ENCODE measurements around the gene LUC7L3.

The LUC7L3 gene

GRCh38 chr17:50681263-50682200 lies 37.9 kb upstream of the LUC7L3 start:
- TF ChIP-seq MYC (IDR thresholded peaks at IDR 0.05; ENCODE audit: low read depth, low read length) (no peak), POLR2A (IDR thresholded peaks at IDR 0.05; ENCODE audit: extremely low read depth, insufficient read length) (no peak), CTCF (IDR thresholded peaks at IDR 0.05; ENCODE audit: low read depth, low read length) (no peak)
- TF ChIP-seq, protein P1, sequence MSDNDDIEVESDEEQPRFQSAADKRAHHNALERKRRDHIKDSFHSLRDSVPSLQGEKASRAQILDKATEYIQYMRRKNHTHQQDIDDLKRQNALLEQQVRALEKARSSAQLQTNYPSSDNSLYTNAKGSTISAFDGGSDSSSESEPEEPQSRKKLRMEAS (IDR thresholded peaks at IDR 0.05; ENCODE audit: low read depth, low read length), result no peak
- H3K4me3 ChIP-seq (ENCODE audit: low read depth, low read length), result no peak overlapping the region
- DNase-seq (ENCODE audit: low read depth), result peak; percentile 36

DNA sequence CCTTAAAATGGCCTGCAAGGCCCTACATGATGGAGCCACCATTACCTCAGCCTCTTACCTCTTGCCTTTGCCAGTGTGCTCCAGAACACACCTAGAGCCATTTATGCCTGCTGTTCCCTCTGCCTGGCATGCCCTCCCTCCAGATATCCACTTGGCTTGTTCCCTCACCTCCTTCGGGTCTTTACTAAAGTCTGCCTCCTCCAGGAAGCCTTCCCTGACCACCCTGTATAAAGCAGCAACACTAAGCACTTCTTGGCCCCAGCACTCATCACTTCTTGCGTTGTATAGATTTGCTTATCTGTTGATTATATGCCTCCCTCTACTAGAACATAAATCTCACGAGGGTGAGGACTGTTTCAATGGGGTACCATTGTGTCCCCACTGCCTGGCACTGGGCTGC lies 37.0 kb upstream of the LUC7L3 start:
- DNase-seq (ENCODE audit: low read depth), result no peak
- H3K4me3 ChIP-seq (ENCODE audit: low read depth, low read length), result no peak overlapping the region
- no peak for TF ChIP-seq MYC (IDR thresholded peaks at IDR 0.05; ENCODE audit: low read depth, low read length)
- TF ChIP-seq, protein P1 (IDR thresholded peaks at IDR 0.05; ENCODE audit: low read depth, low read length), result no peak
- no peak for TF ChIP-seq CTCF (IDR thresholded peaks at IDR 0.05; ENCODE audit: low read depth, low read length)
- no peak for TF ChIP-seq POLR2A (IDR thresholded peaks at IDR 0.05; ENCODE audit: extremely low read depth, insufficient read length)

DNA sequence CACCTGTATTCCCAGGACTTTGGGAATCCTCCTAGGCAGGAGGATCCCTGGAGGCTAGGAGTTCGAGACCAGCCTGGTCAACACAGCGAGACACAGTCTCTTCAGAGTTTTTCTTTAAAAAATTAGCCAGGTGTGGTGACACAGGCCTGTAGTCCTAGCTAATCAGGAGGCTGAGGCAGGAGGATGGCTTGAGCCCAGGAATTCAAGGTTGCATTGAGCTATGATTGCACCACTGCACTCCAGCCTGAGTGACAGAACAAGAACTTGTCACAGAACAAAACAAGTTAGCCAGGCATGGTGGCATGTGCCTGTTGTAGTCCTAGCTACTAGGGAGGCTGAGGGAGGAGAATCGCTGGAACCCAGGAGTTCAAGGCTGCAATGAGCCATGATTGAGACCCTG lies 36.5 kb upstream of the LUC7L3 start:
- no peak overlapping the region for H3K4me3 ChIP-seq (ENCODE audit: low read depth, low read length)
- no peak for DNase-seq (ENCODE audit: low read depth)
- TF ChIP-seq, protein P1 (IDR thresholded peaks at IDR 0.05; ENCODE audit: low read depth, low read length), result no peak
- TF ChIP-seq CTCF (IDR thresholded peaks at IDR 0.05; ENCODE audit: low read depth, low read length), result no peak
- no peak for TF ChIP-seq MYC (IDR thresholded peaks at IDR 0.05; ENCODE audit: low read depth, low read length)
- TF ChIP-seq POLR2A (IDR thresholded peaks at IDR 0.05; ENCODE audit: extremely low read depth, insufficient read length), result no peak

DNA sequence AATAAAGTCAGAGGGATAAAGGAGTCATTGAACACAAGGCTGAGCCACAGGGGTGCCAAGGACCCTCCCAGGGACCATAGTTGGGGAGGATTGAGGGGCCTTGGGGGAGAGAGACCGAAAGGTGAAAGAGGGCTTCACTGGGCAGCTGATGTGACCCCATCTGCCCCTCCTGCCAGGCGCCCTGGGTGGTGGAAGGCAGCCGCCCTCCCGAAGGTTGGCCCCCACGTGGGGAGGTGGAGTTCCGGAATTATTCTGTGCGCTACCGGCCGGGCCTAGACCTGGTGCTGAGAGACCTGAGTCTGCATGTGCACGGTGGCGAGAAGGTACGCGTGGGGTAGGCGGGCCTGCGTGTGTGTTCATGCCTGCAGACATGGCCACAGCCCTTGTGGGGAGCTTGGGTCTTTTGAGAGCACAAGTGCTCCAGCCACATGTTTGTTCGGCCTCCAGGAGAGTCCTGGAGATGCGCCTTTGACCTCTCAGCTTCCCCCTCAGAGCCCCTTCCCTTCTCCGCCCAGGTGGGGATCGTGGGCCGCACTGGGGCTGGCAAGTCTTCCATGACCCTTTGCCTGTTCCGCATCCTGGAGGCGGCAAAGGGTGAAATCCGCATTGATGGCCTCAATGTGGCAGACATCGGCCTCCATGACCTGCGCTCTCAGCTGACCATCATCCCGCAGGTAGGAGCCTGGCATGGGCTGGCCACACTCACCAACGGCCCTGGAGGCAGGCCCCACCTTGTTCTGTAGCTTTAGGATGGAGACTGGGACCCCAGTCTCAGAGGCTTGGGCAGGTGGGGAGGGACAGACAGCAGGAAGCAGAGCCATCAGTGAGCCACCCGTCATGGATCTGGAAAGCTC lies 35.7 kb upstream of the LUC7L3 start:
- TF ChIP-seq CTCF (IDR thresholded peaks at IDR 0.05; ENCODE audit: low read depth, low read length) (no peak), POLR2A (IDR thresholded peaks at IDR 0.05; ENCODE audit: extremely low read depth, insufficient read length) (no peak), MYC (IDR thresholded peaks at IDR 0.05; ENCODE audit: low read depth, low read length) (no peak)
- TF ChIP-seq, protein P1 (IDR thresholded peaks at IDR 0.05; ENCODE audit: low read depth, low read length), result no peak
- no peak for DNase-seq (ENCODE audit: low read depth)
- no peak overlapping the region for H3K4me3 ChIP-seq (ENCODE audit: low read depth, low read length)

GRCh38 chr17:50684288-50684611 lies 35.2 kb upstream of the LUC7L3 start:
- no peak for DNase-seq (ENCODE audit: low read depth)
- no peak overlapping the region for H3K4me3 ChIP-seq (ENCODE audit: low read depth, low read length)
- no peak for TF ChIP-seq POLR2A (IDR thresholded peaks at IDR 0.05; ENCODE audit: extremely low read depth, insufficient read length)
- TF ChIP-seq, protein P1 (IDR thresholded peaks at IDR 0.05; ENCODE audit: low read depth, low read length), result no peak
- no peak for TF ChIP-seq MYC (IDR thresholded peaks at IDR 0.05; ENCODE audit: low read depth, low read length)
- TF ChIP-seq CTCF (IDR thresholded peaks at IDR 0.05; ENCODE audit: low read depth, low read length), result no peak

All from NB4 (cell line).